HG02623 (cell line): Measurements from ENCODE around the gene HDDC2.
"Not testable (repeated sequence)": the region's sequence is repeated elsewhere in the genome, so short reads cannot be mapped to it uniquely, and the experiment has no call there.

Source experiments
- ATAC-seq: cut with Tn5 transposase; IDR thresholded peaks from one replicate; pipeline ENCODE4 v1.9.1; 2021; ENCODE audit warnings: moderate library complexity; ENCODE audit not compliant: unreplicated experiment

HDDC2 gene

DNA sequence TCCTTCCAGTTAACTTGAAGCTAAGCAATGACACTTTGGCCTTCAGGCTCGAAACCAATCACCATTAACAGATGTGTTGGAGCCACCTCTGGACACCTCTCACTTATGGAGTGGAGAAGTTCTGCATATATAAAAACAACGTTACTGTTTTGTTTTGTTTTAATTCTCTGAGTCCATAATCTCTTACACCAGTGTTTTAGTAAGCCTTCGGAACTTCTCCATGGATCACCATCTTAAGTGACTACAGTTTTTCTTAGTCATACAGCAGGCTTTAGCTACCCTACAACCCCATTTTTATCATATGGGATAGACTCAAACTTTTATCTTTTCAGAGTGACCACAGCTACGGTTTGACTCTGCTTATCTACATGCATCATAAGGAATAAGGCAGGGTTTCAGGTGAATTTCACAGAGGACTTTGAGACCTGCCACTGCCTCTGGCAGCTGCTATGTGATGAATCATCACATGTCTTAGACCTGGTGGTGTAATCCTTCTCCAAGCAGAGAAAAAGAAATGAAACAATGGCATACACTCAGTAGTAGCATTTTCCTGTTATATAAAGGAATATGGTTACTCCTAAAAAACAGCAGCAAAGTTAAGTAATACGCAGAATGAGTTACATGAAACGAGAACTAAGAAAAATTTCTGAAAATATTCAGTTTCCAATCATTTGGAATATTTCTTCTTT is 5.5 kb upstream of the HDDC2 start:
- ATAC-seq, result no peak

DNA sequence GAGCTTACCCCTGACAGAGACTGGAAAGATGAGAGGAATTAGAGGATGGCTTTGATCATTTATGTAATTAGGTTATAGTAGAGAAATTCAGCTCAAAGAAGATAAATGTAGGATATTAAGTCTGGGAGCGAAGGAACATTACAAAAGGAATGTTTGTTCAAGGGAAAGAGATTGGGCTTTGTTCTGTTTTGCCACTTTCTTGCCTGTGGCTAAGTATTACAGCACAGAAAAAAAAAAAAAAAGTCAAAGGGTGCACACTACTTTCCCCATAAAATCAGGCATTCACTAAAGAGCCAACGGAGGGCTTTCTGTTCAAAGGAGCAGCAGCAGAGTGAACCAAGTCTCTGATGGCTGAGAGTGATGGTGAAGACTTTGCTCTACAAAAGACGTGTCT is 5.0 kb upstream of the HDDC2 start:
- no peak for ATAC-seq

DNA sequence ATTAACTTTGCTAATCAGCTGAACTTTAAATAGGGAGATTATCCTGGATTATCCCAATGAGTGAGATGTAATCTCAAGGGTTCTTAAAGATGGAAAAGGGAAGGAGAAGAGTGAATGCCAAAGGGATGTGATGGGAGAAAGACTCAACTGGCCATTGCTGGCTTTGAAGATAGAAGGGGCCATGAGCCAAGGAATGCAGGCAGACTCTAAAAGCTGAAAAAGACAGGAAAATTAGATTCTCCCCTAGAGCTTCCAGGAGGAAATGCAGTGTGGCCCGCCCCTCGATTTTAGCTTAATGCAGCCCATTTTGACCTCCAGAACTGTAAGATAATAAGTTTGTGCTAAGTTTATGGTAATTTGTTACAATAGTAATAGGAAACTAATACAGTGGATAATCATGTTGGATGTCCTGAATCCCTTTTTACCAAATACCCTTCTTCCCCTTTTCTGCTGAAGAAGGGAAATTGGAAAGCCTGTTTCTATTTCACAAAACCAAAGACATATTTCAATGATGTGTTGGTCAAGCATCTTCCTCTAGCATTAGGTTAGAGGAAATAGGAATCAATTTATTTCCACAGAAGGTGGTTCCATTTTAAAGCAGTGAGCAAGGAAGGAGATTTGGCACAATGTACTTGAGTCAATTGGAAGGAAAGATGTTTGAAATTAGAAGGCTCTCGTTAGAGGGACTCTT is 3.3 kb upstream of the HDDC2 start:
- no peak for ATAC-seq

DNA sequence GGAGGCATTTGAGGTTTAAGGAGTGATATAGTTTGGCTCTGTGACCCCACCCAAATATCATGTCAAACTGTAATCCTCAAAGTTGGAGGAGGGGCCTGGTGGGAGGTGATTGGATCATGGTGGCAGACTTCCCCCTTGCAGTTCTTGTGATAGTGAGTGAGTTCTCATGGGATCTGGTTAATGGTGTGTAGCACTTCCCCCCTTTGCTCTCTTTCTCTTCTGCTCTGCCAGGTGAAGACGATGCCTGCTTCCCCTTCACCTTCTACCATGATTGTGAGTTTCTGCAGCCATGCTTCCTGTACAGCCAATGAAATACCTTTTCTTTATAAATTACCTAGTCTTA is 1.7 kb upstream of the HDDC2 start:
- ATAC-seq, result no peak

DNA sequence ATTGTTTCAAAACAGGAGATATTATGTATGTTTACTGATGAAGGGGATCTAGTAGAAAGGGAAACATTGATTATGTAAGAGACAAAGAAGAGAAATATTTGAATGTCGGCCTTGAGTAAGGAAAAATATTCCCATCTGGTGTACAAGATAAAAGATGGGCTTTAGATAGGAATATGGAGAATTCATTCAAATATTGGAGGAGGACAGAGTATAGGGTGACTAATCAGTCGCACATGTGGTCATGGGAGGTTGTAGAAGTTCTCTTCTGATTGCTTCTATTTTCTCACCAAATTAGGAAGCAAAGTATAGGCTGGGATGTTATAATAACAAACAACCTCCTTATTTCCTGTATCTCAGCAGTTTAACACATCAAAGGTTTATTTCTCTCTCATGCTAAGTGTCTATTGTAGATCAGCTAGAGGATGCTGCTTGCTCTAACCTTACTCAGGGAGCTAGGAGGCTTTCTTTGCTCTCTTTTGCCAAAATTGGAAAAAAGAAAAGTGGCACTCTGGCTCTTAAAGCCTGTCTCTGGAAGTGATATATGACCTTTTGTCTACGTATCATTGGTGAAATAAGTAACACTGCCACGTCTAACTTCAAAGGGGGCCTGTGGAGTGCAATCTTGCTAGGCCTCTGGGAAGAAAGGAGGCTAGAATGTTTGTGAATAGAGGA is 1.2 kb upstream of the HDDC2 start:
- no peak for ATAC-seq

DNA sequence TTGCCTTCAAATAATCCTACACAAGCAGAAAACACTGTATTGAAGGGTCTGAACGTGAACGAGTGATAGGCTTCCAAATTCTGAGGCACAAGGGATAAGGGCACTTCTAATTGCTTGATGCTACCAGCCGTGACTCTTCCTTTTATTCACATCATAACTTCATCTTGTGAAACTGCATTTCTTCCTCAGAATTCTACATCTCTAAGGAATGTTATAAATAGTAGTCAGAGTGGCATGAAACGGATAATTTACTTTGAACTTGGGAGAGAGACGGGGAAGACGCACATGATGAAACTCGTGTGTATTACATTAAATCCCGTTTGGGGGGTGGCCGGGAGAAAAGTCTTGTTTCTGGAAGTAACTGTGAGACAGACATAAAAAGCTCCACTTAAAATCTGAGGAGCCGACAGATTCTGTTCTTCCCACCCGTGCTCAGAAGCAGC is 754 bp downstream of the HDDC2 start:
- no peak for ATAC-seq

DNA sequence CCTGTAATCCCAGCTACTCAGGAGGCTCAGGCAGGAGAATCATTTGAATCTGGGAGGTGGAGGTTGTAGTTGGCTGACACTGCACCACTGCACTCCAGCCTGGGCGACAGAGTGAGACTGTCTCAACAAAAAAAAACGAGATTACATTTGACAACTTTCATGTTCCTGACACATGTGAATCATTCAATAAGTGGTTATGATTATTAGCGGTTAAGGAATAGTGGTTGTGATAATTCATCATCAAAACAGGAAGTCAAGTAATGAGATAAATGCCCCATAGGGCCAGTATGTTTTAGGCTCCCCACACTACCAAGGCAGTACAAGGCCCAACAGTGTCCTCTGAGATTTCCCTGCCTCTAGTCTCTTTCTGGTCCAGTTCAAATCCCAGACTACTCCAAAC is 2.5 kb downstream of the HDDC2 start:
- no peak for ATAC-seq

DNA sequence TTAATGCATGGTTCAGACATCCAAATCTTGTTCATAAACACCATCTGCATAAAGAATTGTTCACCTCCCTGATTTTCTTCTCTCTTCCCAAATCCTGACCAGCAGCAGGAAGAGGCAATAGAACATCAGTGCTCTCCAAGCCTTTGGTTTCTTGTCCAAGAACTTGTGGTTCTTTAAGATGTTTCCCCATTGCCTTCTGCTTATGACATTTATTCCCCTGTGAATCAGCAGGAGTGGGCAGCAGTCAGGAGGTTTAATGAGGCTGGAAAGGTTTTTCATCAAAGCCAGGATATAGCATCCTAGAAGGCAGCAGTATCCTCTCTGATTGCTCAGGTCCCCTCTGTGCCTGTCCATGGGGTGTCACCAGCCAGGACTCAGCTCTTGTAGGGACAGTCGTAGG is 5.3 kb downstream of the HDDC2 start:
- no peak for ATAC-seq

DNA sequence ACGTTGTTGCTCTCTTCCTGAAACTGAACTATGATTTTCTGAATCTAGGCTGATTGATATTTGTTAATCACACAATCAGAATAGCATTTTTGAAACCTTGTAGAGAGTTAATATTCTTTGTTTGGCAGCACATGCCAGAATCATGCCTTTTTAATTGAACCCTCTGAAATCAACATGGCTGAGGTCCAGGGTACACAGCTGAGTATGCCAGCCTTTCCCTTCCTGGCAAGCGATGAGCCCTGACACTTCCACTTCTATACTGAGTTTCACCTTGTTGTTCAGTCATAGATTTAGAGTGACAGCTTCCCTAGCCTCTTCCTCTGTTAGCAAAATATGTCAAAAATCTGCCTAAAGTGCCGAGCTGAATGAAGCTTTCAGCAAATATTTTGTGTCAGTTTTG is 6.8 kb downstream of the HDDC2 start:
- ATAC-seq, result no peak

DNA sequence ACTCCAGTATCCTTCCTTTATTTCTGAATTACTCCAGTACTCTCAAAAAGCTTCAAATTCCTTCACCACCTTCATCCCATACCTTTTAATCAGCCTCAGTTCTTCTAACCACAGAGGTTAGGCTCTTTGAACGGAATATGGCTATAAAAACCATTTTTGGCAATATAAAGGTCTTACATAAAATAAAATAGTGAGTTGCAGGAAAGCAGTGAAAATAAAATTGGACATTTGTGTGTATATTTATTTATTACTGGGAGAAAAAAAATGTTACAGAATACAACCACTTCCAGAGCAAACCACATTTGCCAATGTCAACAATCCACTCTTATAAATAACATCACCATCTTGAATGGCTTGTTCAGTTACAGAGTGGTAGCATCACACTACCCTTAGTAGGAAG is 7.7 kb downstream of the HDDC2 start:
- no peak for ATAC-seq

DNA sequence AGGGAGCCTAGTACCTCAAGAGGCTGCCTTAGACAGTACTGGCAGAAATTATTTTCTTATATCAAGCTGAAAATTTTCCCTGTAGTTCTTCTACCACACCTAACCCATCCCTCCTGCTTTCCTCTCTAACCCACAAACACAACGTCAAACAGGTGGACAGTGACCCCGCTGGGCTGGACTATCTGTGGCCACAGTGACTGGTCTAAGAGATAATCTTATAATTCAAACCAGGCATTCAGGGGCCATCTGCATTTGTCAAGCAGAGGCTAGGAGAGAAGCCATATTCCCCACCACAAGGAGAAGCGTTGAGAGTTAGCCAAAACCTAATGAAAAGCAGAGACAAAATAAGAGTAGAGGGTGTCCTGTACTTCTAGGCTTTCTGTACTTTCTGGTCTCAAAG is 8.2 kb downstream of the HDDC2 start:
- ATAC-seq, result no peak

DNA sequence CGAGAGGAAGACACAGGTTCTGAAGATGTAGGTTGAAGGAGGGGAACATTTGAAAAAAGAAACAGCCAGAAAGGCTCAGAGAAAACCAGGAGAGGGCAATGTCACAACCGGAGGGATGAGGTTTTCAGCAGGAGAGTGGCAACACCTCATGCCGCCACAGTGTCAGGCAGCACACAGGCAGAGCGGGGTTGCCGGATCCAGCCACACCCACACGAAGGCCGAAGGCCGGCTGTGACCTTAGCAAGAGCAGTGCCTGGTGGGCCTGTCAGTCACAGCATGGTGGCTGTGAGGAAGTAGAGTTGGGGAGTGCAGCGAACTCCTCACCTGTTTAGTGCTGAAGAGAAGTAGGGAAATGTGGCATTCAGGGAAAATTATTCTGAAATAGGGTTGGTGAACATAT is 14.0 kb downstream of the HDDC2 start:
- ATAC-seq, result no peak

DNA sequence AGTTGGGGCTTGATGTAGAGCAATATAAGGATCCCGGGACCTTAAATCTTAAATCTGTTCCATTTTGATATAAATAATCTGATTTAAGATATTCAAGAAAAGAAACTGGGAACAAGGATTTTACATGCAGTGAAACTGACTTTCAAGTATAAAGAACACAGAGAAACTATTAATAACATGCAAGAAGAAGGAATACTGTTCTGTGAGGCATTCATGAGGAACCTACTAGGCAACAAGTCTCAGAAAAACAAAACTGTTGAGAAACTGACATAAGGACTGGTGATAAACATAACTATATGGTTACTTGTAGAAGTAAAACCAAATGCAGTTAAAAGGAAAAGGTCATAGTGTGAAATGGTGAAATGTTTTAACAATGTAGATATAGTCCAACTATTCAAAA is 15.8 kb downstream of the HDDC2 start:
- no peak for ATAC-seq

DNA sequence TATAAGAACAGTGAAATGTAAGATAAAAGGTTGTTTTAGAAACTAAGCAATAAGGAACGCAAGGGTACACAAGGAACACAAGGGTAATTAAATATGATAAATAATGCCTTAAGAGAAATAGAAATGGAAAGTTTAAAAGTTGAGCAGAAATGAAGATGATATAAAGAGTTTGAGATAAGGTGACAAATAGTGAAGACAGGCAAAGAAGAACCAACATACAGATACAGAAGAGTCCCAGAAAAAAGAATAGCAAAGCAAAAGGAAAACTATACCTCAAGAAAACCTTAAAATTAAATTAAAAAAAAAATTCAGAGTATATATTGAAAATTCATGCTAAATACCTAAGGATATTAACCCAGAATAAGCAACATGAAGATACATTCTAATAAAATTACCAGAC is 16.4 kb downstream of the HDDC2 start:
- no peak for ATAC-seq

DNA sequence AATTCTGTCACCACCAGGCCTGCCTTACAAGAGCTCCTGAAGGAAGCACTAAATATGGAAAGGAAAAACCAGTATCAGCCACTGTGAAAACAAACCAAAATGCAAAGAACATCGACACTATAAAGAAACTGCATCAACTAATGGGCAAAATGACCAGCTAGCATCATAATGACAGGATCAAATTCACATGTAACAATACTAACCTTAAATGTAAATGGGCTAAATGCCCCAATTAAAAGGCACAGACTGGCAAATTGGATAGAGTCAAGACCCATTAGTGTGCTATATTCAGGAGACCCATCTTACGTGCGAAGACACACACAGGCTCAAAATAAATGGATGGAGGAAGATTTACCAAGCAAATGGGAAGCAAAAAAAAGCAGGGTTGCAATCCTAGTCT is 19.3 kb downstream of the HDDC2 start:
- not testable (repeated sequence) for ATAC-seq

DNA sequence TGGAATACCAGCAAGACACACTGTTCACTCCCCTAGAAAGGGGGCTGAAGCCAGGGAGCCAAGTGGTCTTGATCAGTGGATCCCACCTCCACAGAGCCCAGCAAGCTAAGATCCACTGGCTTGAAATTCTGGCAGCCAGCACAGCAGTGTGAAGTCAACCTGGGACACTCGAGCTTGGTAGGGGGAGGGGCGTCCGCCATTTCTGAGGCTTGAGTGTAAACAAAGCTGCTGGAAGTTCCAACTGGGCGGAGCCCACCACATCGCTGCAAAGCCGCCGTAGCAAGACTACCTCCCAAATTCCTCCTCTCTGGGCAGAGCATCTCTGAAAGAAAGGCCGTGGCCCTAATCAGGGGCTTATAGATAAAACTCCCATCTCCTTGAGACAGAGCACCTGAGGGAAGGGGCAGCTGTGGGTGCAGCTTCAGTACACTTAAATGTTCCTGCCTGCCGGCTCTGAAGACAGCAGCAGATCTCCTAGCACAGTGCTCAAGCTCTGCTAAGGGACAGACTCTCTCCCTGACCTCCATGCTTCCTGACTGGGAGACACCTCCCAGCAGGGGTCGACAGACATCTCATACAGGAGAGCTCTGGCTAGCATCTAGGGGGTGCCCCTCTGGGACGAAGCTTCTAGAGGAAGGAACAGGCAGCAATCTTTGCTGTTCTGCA is 21.3 kb downstream of the HDDC2 start:
- ATAC-seq, result not testable (repeated sequence)

DNA sequence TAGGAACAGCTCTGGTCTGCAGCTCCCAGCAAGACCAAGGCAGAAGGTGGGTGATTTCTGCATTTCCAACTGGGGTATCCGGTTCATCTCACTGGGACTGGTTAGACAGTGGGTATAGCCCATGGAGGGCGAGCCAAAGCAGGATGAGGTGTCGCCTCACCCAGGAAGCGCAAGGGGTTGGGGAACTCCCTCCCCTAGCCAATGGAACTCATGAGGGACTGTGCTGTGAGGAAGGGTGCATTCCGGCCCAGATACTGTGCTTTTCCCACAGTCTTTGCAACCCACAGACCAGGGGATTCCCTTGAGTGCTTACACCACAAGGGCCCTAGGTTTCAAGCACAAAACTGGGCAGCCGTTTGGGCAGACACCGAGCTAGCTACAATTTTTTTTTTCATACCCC is 21.8 kb downstream of the HDDC2 start:
- no peak for ATAC-seq

DNA sequence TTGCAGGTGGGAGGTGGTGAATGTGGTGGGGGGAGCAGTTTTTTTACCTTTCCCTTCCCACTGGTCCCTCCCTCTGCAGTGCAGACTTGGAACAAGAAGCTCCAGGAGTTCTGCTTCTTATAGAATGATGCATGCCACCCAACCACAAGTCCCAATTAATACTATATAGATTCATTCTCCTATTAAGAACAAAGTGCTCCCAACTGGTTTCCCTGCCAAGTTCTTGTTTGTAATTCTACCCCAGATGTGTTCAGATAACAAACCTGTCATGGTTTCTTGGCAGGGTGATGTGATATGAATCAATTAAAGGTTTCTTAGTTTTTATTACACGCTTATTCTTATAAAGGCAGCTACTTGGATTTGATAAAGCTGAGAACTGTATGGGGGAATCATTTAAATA is 23.9 kb downstream of the HDDC2 start:
- no peak for ATAC-seq

DNA sequence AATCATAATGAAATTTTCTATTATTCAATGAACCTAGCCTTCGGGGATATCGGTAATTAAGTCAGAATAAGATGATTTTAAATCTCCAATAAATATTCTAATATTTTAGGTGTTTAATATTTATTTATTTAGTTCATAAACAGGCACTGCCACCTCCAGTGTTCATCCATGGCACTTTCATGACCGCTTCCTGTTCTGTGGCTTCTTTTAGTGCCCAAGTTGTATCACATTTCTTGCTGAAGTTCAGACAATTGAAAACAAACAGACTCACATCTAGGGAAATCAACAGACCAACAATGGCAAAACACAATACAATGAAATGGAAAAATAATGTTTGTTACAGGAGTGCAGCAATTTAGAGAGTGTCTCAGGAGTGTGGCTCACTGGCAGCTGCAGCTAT is 26.0 kb downstream of the HDDC2 start:
- ATAC-seq, result no peak

DNA sequence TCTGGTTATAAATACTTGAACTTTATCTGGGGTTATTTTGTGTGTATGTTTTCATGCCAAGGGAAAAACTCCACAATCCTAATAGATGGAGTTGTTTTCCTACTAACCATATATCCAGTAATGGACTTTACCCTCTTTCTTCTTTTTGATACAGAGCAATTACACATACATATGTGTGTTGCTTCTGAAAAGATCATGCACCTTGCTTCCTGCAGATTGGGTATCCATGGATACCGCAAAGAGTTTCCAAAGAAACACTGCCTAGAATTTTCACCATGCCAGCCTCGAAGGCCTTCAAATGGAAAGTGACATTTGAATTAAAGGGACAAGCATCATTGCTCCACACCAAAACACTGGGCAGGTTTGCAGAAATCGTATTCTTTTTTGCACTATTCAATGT is 26.8 kb downstream of the HDDC2 start:
- no peak for ATAC-seq

DNA sequence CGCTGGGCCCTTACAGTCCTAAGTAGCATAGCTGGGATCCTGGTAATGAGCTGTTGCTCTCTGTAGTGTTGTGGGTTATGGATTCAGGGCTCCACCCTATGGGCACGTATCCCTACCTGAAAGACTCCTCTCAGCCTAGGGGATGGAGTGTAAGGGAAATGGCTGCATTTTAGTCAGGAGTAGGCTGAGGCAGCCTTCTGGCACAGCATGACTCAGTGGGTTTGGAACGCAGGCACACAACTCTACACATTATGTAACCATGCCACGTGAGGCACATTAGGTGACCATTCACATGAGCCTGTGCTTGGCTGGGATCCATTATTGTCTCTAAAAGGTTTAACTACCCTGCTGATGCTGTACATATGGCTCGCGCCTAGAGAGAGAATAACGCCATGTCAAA is 27.8 kb downstream of the HDDC2 start:
- ATAC-seq, result no peak

DNA sequence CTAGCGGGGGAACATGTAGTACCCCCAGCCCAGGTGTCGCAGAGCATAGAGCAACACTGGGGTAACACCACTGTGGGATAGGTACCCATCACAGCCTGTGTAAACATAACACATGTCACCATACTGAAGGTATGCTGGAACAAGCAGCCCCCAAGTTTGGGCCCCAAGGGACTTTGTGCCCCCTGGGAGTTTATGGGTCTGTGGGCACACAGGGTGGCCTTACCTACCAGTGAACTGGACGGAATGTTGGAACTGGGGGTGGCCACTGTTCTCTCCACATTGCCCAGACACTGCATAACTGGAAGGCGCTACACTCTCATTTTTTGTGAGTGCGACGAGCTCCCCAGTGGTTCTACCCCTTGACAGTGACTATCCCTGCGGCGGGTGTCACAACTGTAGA is 28.5 kb downstream of the HDDC2 start:
- no peak for ATAC-seq
